Hematopoietic multipotent progenitor cell treated with erythropoietin and hydrocortisone succinate and interleukin-3 and kit ligand, for 17 days (in vitro differentiated cells): ENCODE data around the gene CBX4.

ENCODE experiments used
- DNase-seq: peaks from one replicate; pipeline ENCODE4 v3.0.0-alpha.2; 2015; ENCODE audit warnings: low spot score

The CBX4 gene

DNA sequence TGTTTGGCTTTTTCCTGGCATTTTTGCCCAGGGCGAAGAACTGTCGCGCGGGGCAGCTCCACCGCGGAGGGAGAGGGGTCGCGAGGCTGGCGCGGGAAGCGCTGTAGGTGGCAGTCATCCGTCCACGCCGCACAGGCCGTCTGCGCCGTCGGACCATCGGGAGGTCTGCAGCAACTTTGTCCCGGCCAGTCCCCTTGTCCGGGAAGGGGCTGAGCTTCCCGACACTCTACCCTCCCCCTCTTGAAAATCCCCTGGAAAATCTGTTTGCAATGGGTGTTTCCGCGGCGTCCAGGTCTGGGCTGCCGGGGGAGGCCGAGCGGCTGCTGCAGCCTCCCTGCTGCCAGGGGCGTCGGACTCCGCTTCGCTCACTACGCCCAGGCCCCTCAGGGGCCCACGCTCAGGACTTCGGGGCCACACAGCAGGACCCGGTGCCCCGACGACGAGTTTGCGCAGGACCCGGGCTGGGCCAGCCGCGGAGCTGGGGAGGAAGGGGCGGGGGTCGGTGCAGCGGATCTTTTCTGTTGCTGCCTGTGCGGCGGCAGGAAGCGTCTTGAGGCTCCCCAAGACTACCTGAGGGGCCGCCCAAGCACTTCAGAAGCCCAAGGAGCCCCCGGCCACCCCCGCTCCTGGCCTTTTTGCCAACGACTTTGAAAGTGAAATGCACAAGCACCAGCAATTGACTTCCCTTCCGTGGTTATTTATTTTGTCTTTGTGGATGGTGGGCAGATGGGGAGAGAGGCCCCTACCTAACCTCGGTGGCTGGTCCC, 2.3 kb upstream of the CBX4 start:
- no peak for DNase-seq

DNA sequence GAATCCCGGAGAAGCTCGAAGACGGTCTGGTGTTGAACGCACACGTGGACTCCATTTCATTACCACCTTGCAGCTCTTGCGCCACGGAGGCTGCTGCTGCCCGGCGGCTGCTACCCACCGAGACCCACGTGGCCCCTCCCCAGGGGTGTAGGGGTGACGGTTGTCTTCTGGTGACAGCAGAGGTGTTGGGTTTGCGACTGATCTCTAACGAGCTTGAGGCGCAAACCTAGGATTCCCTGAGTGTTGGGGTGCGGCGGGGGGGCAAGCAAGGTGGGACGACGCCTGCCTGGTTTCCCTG, 1.7 kb upstream of the CBX4 start:
- no peak for DNase-seq

DNA sequence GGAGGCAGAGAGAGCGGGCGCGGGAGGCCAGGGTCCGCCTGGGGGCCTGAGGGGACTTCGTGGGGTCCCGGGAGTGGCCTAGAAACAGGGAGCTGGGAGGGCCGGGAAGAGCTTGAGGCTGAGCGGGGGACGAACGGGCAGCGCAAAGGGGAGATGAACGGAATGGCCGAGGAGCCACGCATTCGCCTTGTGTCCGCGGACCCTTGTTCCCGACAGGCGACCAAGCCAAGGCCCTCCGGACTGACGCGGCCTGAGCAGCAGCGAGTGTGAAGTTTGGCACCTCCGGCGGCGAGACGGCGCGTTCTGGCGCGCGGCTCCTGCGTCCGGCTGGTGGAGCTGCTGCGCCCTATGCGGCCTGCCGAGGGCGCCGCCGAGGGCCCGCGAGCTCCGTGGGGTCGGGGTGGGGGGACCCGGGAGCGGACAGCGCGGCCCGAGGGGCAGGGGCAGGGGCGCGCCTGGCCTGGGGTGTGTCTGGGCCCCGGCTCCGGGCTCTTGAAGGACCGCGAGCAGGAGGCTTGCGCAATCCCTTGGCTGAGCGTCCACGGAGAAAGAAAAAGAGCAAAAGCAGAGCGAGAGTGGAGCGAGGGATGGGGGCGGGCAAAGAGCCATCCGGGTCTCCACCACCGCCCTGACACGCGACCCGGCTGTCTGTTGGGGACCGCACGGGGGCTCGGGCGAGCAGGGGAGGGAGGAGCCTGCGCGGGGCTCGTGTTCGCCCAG, 1.2 kb upstream of the CBX4 start:
- DNase-seq: no peak

DNA sequence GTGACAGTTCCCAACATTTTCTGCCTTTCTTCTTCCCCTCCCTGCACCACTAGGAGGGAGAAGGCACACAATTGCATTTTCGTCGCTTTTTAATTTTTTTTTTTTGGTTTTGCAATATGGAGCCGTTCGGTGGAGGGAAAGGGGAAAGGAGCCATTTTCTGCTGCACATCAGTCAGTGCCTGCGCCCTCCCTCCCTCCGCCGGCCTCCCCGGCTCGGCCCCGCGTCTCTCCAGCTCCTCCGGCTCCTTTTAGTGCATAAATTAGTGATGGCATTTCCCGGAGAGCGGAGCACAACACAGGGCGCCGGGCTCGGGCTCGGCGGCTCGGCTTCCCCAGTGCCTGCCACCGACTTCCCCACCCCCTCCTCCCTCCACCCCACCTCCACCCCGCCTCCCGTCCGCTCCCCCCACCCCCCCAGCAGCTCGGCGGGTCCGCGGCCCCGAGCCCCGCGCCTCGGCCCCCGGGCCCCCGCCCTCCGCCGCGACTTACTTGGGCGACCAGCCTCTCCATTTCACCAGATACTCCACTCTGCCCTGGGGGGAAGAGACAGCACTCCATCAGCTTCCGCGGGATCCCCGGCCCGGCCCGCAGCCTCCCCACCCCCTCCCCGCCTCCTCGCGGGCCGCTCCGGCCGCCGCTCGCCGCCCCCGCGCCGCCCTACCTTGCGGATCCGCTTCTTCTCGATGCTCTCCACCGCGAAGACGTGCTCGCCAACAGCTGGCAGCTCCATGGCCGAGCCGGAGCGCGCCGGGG, 542 bp downstream of the CBX4 start:
- DNase-seq: peak; percentile 52

DNA sequence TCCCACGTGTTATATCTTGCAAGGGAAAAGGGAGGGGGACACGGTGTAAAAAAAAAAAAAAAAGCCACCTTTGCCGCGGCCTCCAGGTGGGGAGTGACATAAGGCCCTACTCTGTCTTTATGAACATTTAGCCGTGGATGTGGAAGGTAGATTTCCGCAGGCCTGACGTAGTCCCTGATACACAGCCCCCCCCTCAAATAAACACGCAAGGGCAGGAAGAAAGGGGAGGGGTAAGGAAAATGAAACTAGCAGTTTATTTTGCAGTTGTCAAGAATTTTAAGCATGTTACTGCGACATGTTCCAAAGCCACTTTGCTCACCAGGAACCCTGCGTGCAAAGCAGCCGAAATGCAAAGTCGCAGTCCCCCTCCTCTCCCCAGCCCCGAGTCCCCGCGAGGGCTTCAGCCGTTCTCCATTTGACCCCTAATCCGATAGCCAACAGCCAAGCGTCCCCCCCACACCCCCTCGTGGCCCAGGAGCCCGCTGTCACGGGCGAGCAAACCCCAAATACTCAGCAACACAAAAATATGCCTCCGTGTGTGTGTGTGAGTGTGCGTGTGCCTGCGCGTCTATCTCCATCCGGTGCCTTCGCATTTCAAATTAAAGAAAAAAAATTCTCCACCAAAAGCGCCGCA, 1.2 kb downstream of the CBX4 start:
- no peak for DNase-seq

DNA sequence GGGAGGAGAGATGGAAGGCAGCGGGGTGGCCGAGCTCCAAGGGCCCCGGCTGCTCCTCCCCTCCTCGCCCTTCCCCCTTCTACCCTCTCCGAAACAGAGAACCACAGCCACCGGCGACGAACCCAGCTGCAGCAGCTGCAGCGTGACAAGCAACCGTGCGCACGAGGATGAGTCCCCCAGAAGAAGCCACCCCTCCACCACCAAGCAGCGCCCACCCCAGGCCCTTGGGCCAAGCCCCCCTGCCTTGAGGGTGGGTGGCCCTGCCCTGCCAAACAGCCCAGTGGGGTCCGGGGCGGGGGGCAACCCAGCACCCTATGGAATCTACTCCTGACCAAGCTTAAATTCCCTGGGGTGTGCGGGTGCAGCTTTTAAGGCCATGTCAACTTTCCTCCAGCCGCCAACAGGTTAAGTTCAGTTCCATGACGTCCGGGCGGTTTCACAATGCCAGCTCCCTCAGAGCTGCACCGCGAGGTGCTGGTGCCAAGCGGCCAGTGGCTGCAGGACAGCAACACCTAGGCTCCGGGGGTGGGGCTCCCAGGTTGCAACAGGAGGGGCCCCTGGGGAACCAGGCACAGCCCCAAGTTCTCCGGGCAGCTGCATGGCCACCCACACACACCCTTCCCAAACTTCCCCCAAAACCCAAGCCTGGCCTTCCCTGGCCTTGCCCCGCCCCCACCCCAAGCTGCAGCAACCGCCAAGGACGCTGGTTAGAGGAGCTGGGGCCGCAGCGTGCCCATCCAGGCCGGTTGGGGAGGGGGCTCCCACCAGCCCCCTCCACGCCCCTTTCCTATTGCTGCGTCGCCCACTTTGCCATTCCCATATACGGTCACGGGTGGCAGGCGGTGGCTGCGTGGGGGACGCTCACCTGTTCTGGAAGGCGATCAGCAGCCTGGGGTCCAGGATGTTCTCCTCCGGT, 2.0 kb downstream of the CBX4 start:
- DNase-seq: peak; percentile 38

DNA sequence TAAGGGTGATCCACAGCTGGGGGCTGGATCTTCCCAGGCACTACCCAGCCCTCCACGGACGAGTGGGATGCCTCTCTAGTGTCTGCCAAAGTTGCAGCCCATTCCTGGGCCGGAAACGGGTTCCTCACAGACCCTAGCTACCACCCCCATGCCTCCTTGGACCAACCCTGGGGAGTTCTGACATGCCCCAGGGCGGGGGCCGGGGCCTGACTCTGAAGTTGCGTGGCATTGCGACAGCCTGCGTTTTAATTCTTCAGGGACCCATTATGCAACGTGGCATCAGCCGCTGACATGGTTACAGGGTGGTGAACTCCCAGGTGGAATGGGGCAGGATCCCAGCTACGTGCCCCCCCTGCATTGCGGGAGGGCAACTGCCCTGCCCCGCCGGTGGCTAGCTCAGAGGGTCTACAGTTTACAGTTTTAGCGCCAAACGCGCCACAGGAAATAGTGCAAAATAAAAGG, 2.7 kb downstream of the CBX4 start:
- no peak for DNase-seq

DNA sequence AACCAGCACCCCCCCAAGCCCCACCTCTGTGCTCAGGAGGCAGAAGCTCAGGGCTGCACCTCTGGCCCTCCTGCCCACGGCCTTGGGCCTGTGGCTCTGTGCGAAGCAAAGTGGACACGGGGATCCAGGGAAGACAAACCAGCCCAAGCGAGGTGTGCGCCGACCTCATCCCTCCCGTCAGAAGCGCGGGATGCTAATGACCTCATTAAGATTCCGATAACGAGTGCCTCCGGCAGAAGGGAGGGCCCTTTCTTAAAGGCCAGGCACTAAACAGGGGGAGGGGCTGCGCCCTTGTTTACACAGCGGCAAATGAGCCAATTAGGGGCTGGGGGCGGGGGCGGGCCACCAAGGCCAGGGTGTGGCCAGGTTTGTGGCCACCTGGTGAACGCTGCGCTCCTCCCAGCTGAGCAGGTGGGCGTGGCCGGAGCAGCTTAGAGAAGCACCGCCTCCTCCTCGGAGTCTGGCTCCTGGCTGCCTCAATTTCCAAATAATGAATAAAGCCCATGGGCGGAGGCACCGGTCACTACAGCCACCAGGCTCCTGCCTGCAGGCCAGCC, 3.2 kb downstream of the CBX4 start:
- DNase-seq: no peak

DNA sequence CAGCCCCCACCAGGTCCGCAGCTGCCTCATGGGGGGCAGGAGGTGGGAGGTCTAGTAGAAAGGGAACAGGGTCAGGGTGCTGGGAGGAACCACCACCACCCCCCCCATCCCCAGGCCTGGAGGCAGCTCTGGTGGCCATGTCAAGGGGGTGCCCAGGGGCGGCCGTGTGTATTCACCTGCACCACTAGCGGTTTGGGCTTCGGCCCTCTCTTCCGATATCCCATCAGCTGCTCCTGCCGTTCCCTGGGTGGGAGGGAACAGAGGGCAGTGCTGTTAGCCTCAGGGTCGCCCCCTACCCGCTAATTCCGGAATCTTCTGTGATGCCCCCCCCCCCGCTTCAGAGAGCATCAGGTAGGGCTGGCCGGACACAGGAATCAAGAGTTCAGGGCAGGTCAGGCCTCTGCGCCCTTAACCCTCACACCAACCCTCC, 3.8 kb downstream of the CBX4 start:
- DNase-seq: no peak

DNA sequence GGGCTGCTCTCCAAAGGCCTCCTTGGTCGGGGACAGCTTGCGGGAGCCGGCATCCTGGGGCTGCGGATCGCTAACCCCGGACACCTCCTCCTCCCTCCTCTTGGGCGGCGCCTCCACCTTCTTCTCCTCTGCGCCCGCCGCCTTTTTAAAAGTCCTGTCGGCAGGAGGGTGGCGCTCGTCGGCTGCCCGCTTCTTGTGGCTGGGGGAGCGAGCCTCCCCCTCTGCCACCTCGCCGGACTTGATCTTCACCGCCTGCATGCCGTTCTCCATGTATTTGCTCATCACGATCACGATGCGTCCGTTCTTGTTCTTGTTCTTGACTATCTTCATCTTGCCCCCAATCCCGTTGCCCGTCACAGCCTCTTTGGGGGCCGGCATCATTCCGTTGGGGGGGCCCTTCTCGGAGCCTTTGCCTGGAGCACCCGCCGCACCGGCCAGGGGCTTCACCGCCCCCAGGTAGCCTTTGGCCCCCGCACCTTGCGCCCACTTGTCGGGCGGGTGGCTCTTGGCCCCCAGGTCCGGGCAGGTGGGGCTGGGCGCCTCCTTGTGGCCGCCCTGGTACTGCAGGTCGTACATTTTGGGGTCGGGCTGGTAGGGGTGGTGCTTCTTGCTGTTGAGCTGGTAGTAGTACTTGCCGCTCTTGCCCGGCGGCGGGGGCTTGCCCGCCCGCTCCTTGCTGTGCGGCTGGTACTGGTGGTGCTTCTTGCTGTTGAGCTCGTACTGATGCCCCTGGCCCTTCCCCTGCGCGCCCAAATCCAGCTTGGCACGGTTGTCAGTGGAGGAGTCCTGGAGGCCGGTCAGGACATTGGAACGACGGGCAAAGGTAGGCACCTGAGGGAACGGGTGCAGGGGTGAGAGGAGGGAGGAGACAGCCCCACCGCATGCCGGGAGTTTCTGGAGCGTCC, 4.4 kb downstream of the CBX4 start:
- peak; percentile 42 for DNase-seq

DNA sequence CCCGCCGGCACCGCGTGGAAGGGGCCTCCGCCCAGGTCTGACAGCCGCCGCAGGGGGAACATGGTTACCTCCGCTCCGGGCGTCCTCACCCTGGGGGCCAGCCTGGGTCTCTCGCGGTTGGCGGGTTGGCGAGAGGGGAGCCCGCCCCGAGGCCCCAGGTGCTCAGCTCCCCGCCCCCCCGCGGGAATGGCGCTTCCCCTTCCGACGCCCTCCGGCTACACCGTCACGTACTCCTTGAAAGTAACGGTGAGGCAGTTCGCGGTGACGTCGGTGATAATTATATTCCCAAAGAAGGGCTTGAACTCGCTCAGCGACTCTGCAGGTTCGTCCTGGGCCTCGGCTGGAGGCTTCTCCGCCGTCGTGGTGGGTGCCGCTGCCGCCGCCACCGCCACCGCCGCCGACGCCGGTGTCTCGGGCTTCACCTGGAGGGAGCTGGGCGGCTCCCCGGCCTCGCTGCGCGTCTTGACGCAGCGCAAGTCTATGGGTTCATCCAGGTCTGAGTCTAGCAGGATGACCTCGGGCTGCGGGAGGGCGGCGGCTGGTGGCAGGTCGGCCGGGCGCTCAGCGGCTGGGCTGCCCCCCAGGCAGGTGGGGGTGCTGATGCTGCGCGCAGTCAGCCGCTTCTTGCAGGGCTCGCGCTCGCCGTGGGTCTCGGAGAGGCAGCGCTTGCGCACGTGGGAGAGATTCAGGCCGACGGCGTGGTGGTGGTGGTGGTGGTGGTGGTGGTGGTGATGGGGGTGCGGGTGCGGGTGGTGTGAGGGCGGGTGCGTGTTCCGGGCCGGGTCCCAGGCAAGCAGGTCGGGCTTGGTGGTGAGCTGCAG, 5.3 kb downstream of the CBX4 start:
- no peak for DNase-seq

DNA sequence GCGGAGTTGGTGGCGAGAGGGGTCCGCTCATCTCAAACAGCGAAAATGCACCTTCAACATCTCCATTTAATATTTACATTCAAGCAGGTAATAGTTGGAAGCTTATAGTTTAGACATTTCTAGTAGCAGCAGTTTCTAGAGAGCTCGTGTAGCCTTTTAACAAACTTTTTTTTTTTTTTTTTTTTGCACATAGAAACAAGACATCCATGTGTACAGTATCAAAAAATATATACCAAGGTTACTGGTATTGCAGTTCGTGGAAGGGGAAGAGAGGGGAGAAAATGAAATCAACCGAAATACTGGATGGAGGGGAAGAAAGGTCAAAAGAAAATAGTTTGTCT, 6.2 kb downstream of the CBX4 start:
- no peak for DNase-seq

DNA sequence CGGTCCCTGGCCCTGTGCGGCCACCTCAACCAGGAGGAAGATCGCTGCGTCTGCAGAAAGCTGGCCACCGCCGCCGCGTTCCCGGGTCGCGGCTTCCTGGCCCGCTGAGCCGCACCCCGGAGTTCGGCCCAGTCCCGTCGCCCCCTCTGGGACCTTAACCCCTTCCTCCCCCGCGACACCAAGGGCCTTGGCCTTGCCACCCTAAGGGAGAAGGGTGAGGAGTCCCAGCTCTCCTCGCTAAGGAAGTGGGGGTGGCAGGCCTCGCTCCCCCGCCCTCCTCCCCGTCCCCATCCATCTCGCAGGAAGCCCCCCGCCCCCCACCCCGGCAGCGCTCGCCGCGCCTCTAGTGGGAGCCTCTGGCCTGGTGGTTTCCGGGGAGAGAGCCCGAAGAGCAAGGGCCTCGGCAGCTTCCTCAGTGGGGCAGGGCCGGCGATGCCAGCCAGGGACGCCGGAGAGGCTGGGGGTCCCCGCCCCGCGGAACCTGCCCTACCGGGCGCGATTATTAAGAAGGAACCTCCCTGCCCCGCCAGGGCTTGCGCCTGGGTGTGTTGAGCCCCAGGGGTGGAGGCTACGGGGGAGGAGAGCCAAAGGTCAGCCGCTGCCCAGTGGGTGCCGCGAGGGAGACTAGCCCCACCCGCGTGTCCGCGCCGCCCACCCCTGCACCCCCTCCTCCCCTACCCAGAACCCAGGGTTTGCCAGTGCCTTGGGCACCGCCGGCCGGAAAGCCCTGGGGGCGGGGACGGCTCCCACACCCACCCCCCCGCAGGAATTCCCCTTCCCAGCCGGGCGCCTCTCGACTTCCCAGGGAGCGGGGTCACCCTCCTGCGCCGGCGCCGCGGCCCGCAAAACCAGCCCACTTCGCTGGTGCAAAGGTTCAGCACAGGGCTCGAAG, 6.8 kb downstream of the CBX4 start:
- DNase-seq: no peak

DNA sequence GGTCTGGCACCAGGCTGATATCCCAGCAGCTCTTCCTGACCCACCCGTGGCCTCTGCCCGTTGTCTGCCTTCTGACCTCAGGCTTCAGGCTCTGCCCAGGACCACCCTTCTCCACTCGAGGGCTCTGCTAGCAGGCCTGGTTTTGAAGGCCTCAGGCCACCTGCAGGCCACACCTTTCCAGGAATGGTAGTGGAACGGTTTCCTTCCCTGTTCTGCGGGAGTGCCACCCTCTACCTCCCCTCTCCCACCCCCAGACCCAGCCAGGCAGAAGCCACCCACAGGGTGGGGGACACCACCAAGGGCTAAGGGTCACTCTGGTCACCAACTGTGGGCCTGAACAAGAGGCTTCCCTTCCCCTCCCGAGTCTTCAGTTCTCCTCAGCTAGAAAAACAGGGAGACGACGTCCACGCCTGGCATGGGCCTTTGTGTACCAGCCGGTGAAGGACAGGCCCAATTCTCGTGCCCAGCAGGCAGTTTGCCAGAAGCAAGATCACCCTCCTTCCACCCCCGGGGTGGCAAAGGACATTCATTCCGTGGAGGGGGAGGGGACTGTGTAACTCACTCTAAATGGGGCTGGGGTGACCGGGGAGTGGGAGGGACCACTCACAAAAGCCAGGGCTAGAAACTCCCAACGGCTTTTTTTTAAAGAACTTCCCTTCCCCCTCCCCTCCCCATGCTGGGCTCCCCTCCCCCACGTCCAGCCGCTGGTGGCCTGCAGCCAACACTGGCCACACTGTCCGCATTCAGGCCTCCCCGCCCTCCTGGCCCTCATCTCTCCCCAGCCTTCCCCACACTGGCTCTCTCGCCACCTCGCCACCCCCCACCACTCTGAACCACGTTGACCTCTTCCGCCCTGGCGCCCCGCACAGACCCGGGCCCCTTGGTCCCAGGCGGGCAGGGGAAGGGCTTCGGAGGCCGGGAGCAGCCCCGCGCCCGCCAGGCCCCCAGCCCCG, 7.7 kb downstream of the CBX4 start:
- DNase-seq: no peak

DNA sequence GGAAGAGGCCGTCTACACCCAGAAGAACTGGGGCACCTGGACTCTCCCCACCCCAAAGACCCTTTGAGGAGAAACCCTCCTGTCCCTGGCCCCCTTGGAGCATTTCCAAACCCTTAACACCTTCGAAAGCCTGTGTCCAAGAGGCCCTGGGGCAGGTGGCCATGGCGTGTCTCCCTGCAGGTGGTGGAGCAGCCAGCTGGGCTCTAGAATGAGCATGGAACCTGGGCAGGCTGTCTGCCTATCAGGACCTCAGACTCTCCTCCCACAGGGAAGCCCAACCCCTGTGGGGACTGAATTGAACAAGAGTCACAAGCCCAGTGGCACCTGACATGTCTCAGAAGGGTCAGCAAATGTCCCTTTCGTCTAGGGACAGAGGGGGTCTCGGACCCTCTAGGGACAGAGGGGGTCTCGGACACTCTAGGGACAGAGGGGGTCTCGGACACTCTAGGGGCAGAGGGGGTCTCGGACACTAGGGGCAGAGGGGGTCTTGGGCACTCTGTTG, 8.4 kb downstream of the CBX4 start:
- no peak for DNase-seq

DNA sequence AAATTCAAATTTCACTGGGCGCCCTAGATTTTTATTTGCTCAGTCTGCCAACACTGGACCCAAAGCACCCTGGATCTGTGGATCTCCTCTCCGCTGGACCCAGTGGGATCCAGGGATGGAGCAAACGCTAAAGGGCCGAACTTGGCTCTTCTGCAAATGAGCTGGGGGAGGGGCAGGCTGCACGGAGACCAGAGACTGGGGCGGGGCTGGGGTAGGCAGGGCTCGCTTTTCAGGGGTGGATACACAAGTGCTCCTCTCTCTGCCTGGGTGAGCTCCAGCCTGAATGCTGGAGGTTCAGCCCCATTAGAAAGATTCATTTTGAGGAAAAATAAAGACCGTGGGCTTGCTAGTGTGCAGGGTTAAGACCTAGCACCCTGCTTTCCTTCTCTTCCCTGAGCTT, 8.9 kb downstream of the CBX4 start:
- no peak for DNase-seq

DNA sequence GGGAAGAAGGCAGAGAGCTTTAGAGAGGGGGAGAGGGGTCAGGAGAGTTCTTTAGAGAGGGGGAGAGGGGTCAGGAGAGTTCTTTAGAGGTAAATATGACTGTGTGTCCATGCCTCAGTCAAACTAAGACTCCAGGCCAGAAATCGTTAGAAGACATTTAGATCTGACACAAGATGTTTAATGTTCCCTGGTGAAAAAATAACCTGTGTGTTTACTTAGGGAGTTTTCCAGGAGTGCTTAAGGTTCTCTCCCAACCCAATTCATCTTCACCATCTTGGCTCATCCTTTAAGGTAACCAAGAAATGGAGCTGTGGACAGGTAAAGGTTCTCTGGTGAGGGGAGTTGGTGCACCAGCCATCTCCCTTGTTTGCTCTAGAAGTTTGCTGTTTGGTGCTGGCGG, 9.8 kb downstream of the CBX4 start:
- no peak for DNase-seq
